ENCODE measurements around the gene MKRN2OS. TPM values are rescaled to one million over a fixed set of nuclear protein-coding genes. Genes with fewer than 3 reads are reported as not detected.

Gene MKRN2OS, protein sequence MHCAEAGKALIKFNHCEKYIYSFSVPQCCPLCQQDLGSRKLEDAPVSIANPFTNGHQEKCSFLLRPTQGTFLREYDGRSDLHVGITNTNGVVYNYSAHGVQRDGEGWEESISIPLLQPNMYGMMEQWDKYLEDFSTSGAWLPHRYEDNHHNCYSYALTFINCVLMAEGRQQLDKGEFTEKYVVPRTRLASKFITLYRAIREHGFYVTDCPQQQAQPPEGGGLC
- not detected in 2 replicates for total RNA-seq

DNA sequence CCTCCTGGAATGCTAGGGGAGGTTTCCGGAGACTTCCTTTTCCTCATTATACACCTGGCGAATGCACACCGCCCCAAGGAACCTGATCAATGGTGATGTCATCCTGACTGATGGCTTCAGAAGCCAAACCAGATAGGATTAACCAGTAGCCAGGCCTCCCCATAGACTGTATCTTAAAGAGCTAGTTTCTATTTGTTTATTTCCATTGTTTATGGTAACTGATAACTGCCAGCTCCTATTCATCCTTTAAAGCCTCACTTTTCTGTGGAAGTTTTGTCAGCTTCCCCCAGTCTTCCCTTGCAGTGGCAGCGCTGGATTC, at the start of gene MKRN2OS:
MKRN2OS (minus strand) TSS at position 27 of the 319 bp plus-strand sequence. CDS start 35 bp downstream, outside the sequence.
- no peak for DNase-seq (ENCODE audit: low read depth in 2 of 2)

DNA sequence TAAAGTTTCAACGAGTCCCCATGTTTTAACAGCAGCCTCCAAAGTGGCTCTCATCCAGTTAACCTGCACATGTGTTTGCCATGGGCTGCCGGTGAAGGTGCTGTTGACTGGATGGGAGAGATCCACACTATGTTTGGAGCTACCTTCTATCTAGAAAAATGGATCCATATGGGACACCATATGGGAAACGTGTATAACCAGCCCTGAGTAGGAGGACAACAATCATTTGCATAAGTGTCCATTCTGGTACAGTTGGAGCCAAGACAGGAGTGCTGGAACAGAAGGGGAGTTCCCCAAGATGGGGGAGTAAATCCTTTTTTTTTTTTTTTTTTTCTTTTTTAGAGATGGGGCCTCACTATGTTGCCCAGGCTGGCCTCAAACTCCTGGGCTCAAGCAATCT, 48.2 kb upstream of the MKRN2OS start:
- DNase-seq (ENCODE audit: low read depth in 2 of 2), result no peak

DNA sequence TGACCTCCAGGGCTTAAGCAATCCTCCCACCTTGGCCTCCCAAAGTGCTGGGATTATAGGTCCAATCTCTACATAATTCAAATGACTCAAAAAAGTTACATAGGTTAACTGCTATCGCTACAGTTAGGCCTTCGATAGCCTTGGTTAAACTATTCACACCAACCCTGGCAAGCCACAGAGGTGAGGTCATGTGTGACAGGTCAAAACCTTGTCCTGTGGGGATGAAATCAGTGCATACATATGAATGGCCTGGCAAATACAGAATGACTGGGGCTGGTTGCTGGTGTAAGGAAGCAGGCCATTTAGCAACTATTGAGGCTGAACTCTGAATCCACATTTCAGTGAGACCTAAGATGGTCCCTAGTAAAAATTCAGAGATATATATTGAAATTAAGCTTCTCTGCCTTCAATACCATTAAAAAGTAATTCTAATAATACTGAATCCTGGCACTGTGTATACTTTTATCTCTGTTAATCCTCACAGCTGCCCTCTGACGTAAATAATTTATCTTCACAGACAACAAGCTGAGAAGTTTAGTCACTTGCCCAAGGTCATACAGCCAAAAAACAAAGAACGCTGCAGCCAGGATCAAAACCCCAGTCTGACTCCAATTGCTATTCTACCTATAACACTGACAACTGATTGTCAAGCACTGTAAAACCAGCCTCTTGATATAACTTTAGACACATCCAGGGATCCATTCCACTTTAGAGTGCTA, 46.9 kb upstream of the MKRN2OS start:
- no peak for DNase-seq (ENCODE audit: low read depth in 2 of 2)

DNA sequence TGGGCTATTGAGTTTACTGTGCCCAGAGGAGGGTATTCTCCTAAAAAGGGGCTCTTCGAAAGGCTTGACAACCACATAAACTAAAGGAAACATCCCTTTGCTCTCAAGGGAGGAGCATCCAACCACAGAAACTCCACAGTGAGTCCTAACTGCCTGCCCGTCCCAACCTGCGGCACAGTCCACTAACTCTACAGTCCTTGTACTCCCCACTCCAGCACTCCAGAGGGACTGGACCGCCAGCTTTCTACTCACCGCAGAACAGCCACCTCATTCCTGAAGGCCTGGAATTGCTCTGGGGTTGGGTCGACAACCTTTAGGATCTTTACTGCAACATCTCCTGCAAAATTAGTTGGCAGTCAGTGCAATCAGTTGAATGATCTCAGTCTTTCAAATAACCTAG, 46.2 kb upstream of the MKRN2OS start:
- DNase-seq (ENCODE audit: low read depth in 2 of 2), result no peak

DNA sequence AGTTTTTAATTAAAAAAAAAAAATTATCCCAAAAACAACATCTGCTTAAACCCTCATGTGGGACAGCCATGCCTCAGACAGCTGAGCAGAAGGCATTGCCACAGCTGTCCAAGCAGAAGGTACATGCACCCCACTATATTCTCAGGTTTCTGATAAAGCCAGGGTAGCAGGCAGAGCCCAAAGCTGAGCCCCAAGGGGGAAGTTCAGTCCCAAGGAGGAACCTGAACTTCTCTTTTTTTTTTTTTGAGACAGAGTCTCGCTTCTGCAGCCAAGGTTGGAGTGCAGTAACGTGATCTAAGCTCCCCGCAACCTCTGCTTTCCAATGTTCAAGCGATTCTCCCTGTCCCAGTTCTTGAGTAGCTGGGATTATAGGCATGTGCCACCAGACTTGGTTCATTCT, 44.8 kb upstream of the MKRN2OS start:
- DNase-seq (ENCODE audit: low read depth in 2 of 2), result no peak

DNA sequence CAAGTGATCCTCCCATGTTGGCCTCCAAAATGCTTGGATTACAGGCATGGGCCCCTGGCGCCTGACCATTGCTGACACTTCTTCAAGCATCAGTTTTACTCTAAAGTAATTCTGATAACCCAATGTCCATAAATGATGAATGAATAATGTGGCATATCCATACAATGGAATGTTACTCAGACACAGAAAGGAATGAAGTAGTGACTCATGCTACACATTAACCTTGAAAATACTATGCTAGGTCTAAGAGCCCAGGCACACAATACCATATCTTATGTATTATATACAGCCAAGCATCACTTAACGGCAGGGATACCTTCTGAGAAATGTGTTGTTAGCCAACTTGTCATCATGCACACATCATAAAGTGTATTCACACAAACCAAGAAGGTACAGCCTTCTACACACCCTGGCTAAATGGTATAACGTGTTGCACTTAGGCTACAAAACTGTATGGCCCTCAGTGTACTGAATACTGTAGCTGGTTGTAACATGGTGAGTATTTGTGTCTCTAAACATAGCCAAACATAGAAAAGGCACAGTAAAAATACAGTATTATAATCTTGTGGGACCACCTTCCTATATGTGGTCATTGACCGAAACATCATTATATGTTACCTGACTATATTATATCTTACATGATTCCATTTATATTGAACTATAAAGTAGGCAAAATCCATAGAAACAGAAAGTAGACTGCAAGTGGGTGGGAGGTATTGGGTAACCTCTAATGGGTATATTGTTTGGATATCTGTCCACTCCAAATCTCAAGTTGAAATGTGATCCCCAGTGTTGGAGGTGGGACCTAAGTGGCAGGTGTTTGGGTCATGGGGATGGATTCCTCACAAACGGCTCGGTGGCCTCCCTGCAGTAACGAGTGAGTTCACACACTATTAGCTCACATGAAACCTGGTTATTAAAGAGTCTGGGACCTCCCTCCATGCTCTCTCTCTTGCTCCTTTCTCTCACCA, 43.0 kb upstream of the MKRN2OS start:
- peak in 1 of 2 donors; percentile 10 for DNase-seq (ENCODE audit: low read depth in 2 of 2)

DNA sequence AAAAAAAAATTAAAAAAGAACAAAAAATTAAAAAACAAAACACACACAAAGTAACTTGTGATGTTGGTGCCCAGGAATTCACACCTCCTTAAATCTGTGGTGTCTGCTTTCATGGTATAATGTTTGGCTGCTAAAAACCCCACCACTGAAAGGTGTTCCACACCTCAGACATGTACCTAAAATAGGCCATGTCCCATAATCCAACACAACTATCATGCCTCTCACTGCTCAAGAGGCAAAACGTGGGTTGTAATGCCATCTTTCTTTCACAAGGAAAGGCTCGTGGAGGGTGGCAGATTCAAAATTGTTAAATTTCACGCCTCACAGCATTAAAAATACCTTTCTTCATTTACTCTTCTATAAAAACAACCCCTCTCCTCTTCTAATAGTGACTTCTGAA, 41.1 kb upstream of the MKRN2OS start:
- DNase-seq (ENCODE audit: low read depth in 2 of 2), result no peak

DNA sequence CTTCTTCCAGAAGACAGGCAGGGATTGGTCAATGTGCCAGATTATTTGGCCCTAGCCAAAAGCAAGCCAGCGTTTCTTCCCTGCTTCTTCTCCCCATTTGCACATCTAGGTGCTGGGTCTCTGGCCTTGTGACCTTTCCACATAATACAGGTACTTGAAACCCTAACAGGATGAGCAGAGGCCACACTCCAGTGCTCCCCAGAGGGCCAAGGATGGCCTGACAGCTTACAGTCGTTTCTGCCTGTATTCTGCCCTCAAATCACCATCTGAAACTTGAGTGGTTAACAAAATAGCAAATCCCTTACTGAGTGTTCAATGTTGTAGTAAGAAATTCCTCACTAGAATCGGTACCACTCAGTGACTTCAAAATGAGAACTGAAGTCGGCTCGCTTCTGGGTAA, 40.7 kb upstream of the MKRN2OS start:
- DNase-seq (ENCODE audit: low read depth in 2 of 2), result no peak

DNA sequence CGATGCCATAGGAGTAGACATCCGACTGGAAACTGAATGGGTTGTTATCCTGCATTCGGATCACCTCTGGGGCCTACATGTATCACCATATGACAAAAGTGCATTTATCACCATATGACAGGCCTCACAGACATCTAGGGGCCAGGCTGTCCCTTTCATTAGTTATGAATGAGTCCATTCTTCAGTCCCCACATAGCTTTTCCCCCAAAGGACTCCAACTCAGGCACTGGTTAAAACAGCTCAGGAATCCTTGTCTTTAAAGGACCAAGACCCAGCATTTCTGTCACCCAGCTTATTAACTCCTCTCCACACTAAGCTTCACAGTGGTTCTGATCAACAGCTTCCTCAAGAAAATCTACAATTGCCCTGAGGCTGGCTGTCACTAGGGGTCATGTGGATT, 39.9 kb upstream of the MKRN2OS start:
- DNase-seq (ENCODE audit: low read depth in 2 of 2), result no peak

DNA sequence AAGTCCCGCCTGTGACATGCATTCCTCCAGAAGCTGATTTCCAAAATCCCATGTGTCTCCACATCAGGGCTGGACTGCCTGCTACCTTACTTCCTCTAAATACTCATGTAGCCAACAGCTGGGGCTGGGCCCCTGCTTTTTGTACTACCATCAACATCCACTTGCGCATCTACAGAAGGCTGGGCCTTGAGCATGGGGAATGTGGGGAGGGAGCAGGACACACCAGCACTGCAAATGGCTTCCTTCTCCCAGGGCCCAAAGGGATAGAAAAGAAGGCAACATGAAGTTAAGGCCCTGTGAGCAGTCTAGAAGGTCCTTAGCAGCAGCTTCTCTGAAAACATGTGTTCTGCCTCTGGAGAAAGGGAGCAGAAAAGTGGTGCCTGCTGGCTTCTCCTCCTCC, 38.8 kb upstream of the MKRN2OS start:
- DNase-seq (ENCODE audit: low read depth in 2 of 2), result no peak

DNA sequence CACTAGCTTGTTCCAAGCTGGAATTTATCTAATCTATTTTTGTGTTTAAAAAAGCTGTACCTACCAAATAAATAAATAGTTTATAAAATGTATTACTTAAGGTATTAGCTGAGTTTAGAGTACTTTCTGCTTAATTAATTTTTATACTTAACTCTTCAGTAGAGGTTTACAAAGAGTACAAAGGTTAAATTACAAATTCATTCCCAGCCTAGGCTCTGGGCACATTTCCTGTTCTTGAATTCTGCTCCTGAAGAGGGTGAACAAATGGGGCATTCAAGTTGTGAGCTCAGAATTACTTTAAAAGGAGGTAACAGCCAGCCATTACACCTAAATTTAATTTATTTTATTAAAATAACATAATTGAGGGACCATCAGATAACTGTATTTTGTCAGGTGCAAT, 38.0 kb upstream of the MKRN2OS start:
- DNase-seq (ENCODE audit: low read depth in 2 of 2), result no peak

DNA sequence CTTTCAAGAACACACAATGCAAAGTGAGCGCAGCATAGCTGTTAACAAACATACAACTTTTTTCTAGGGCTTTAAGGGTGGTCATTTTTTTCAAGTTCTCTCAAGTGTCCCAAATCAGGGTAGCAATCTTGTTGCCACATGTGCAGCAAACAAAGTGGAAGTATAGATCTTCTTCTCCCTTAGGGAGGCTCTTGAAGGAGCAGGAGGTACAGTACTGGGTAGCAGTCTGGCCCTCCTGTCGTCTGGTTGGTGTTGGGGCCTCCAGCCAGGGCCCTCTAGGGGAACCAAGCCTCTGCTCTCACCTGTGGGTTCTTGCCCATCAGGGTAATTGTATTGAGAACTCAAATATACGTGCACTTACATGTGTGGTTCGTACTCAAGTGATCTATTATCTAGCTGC, 37.4 kb upstream of the MKRN2OS start:
- DNase-seq (ENCODE audit: low read depth in 2 of 2), result no peak

DNA sequence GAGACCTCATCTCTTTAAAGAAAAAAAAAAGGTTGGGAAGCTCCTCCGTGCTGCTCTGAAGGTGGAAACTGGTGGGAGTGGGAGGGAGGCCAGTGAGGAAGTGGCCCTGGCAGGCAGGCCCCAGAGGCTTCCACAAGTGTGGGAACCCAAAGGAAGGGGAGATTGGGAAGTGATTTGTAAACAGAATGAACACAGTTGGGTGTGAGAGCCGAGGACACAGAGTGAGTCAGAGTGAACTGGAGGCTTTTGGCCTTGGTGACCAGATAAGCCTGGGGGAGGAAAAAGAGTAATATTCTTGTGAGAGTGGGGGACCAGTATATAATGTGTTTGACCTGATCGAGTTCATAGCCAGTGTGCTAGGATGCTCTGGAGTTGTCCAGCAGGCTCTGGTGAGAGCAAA, 34.6 kb upstream of the MKRN2OS start:
- peak; percentile 11 to 74 for DNase-seq (ENCODE audit: low read depth in 2 of 2)

DNA sequence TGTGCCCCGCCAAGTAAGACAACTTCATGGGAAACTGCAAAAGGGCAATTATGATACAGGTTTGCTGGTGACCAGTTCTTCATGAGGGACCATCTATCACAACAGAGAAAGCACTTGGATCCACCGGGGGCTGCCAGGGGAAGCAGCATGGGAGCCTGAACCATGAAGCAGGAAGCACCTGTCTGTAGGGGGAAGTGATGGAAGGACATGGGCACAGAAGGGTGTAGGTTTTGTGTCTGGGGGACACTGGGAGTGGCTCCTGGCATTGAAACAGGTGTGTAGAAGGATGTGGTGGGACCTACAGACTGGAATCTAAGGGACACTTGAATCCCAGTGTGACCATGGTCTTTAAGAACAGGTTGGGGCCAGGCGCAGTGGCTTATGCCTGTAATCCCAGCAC, 34.2 kb upstream of the MKRN2OS start:
- peak; percentile 30 to 34 for DNase-seq (ENCODE audit: low read depth in 2 of 2)

DNA sequence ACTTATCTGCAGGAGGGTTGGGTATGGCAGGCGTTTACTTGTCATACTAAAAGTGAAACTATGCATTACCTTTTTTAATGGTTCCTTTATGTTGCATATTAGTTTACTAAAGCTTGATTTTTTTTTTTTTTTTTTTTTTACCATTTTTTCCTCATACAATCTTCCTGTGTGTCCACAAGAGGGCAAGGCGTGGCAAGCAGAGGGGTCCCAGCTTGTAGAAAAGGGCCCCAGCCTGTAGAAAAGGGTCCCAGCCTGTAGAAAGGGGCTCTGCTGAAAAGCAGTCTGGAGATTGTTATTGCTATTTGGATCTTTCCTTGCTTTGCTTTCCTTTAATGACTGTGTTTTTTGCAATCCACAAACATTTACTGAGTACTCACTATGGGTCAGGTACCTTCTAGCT, 33.4 kb upstream of the MKRN2OS start:
- no peak for DNase-seq (ENCODE audit: low read depth in 2 of 2)

DNA sequence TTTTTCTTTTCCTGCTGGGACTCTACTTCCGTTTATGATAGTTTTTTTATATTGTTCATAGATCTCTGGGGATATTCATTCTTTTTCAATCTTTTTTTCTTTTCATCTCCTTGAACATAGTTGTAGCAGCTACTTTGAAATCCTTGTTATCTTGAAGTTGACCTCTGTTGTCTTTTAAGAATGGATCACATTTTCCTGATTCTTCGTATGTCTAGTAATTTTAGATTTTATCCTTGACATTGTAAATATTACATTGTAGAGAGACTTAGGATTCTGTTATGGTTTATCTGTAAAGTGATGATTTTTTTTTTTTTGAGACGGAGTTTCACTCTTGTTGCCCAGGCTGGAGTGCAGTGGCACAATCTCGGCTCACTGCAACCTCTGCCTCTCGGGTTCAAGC, 32.1 kb upstream of the MKRN2OS start:
- no peak for DNase-seq (ENCODE audit: low read depth in 2 of 2)

DNA sequence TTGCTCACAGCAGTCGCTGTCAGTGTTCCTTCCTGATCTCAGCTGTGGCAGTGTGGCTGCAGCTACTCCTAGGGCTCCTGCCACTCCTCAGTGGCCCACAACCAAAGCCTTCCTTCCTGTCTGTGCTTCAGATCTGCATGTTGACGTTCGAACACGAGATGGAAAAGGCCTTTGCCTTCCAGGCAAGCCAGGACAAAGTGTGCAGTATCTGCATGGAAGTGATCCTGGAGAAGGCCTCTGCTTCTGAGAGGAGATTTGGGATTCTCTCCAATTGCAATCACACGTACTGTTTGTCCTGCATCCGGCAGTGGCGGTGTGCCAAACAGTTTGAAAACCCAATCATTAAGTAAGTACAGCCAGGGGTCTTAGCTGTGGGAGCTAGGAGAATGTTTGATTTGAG, 29.4 kb upstream of the MKRN2OS start:
- peak; percentile 40 to 46 for DNase-seq (ENCODE audit: low read depth in 2 of 2)

DNA sequence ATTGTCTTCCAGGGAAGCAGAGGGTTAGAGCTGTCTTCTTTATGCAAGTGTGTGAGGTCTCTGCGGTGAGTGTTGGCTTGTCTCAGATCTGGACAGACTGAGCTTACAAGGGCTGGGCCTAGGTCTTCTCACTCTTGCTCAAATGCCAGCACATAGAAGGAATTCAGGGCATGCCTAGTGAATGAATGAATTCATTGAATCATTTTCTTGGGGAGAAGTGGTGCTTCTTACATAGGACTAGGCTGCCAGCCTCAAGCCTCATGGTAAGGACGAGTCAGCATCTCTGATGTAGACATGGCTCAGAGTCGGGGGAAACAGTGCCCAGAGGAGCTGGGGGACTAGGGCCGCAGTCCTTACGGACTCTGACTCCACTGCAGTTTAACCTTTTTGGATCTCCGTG, 28.8 kb upstream of the MKRN2OS start:
- DNase-seq (ENCODE audit: low read depth in 2 of 2), result peak in 1 of 2 donors; percentile 21

DNA sequence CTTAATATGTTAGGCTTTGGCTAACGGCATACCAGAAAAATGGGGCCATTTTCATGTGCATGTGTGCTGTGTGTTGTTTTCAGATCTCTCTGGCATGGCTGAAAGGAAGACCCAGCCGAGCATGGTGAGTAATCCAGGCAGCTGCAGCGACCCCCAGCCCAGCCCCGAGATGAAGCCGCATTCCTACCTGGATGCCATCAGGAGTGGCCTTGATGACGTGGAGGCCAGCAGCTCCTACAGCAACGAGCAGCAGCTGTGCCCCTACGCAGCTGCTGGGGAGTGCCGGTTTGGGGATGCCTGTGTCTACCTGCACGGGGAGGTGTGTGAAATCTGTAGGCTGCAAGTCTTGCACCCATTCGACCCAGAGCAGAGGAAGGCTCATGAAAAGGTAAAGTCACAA, 26.7 kb upstream of the MKRN2OS start:
- no peak for DNase-seq (ENCODE audit: low read depth in 2 of 2)

DNA sequence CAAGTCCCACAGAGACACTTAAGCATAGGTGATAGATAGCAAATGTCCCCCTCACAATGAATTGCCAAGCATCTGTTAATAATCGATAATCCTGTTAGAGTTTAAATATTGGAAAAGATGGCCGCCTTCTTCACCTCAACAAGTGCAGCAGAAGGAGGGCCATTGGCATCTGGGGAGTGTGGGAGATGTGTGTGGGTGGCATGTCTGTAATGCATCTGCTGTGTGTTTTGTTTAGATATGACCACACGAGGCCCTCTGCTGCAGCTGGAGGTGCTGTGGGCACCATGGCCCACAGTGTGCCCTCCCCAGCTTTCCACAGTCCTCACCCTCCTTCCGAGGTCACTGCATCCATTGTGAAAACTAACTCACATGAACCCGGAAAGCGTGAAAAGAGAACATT, 24.5 kb upstream of the MKRN2OS start:
- DNase-seq (ENCODE audit: low read depth in 2 of 2), result no peak

DNA sequence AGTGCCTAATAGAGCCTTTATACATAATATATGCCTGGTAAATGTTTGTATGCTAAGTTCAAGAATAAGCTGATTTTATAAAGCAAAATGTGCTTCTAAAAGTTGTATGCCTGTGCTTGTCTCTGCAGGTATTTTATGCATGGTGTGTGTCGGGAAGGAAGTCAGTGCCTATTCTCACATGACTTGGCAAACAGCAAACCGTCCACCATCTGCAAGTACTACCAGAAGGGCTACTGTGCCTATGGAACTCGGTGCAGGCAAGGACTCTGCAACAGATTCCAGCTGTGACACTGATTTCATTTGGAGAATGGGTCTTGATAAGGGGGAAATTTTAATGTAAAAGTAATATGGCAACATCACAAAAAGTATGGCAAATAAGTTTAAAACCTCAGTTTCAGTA, 23.4 kb upstream of the MKRN2OS start:
- DNase-seq (ENCODE audit: low read depth in 2 of 2), result peak in 1 of 2 donors; percentile 28

DNA sequence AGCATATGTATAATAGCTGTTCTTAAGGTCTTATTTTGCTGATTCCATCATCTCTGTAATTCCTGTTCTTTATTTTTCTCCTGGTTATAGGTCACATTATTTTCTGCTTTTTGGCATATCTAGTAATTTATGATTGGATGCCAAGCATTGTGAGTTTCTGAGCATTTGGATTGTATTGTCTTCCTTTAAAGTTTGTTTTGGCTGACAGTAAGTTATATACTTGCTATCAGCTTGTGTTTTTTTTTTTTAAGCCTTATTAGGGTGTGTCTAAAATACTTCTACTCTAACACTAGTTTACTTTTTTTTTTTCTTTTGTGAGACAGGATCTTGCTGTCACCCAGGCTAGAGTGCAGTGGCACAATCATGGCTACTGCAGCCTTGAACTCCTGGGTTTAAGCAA, 21.7 kb upstream of the MKRN2OS start:
- DNase-seq (ENCODE audit: low read depth in 2 of 2), result peak in 1 of 2 donors; percentile 20

Measured in lung microvascular endothelial cell (primary cell).